Stimulated activated CD8-positive, alpha-beta memory T cell treated with anti-CD3 and anti-CD28 coated beads, Interleukin-4, amount 100 ng/mL, for 48 hours (primary cell): Measurements from ENCODE around the gene SAMD4B.
"Not testable (repeated sequence)": the region's sequence is repeated elsewhere in the genome, so short reads cannot be mapped to it uniquely, and the experiment has no call there.

ENCODE experiments used
- DNase-seq: peaks from one replicate; pipeline ENCODE4 v3.0.0-alpha.2; 2020

SAMD4B gene

GRCh38 chr19:39336483-39336882 is 5.7 kb upstream of the SAMD4B start:
- DNase-seq, result no peak

- DNase-seq, result no peak
Observed at GRCh38 chr19:39339674-39340073, 2.5 kb upstream of the SAMD4B start.

- not testable (repeated sequence) for DNase-seq
Observed at GRCh38 chr19:39340156-39340555, 2.1 kb upstream of the SAMD4B start.

GRCh38 chr19:39341129-39341718 is 997 bp upstream of the SAMD4B start:
- peak; percentile 44 for DNase-seq

- DNase-seq, result no peak
Observed at GRCh38 chr19:39342647-39343305, 555 bp downstream of the SAMD4B start.

GRCh38 chr19:39345956-39346355 is 3.7 kb downstream of the SAMD4B start:
- no peak for DNase-seq

- no peak for DNase-seq
Observed at GRCh38 chr19:39347332-39348164, 5.3 kb downstream of the SAMD4B start.

- no peak for DNase-seq
Observed at GRCh38 chr19:39349326-39349725, 7.1 kb downstream of the SAMD4B start.

GRCh38 chr19:39350156-39350555 is 7.9 kb downstream of the SAMD4B start:
- DNase-seq, result no peak

GRCh38 chr19:39351537-39352064 is 9.4 kb downstream of the SAMD4B start:
- peak; percentile 61 for DNase-seq

GRCh38 chr19:39352381-39353255 is 10.4 kb downstream of the SAMD4B start:
- DNase-seq, result no peak

- no peak for DNase-seq
Observed at GRCh38 chr19:39355253-39355652, 13.0 kb downstream of the SAMD4B start.

GRCh38 chr19:39356073-39356472 is 13.9 kb downstream of the SAMD4B start:
- no peak for DNase-seq

- no peak for DNase-seq
Observed at GRCh38 chr19:39356647-39357046, 14.4 kb downstream of the SAMD4B start.

- no peak for DNase-seq
Observed at GRCh38 chr19:39359026-39359425, 16.8 kb downstream of the SAMD4B start.

- no peak for DNase-seq
Observed at GRCh38 chr19:39360599-39360998, 18.4 kb downstream of the SAMD4B start.

GRCh38 chr19:39362682-39363657 is 20.7 kb downstream of the SAMD4B start:
- DNase-seq, result no peak

- no peak for DNase-seq
Observed at GRCh38 chr19:39363901-39364457, 21.8 kb downstream of the SAMD4B start.

GRCh38 chr19:39365531-39365930 is 23.3 kb downstream of the SAMD4B start:
- no peak for DNase-seq

GRCh38 chr19:39369200-39369599 is 27.0 kb downstream of the SAMD4B start:
- DNase-seq, result no peak

- DNase-seq, result no peak
Observed at GRCh38 chr19:39370735-39371134, 28.5 kb downstream of the SAMD4B start.
